GM12878 (cell line): ENCODE data around the gene MRPS14. TPM values are rescaled to one million over a fixed set of nuclear protein-coding genes. Genes with fewer than 3 reads are reported as not detected.

Source experiments
- ATAC-seq: fragments of 200-7000 bp; cut with Tn5 transposase; 3 replicates; pipeline ENCODE4 v1.9.1; 2020; ENCODE audit warnings: mild to moderate bottlenecking, moderate library complexity
- BruUV-seq: library from RNA; stranded (reverse); fragments of 400-500 nt; replicated peaks from 2 replicates; lab custom pipeline; 2021; lab: Mats Ljungman, UMichigan
- CTCF ChIA-PET: fragments of 300-600 bp; sonication (Branson Sonifier 250); formaldehyde crosslinking; extraction: SDS; loops from one replicate; lab custom pipeline; 2021; ENCODE audit warnings: inconsistent platforms; lab: Yijun Ruan, JAX
- POLR2A ChIA-PET: fragments of 350-600 bp; formaldehyde crosslinking; extraction: SDS; loops from one replicate; lab custom pipeline; 2021; ENCODE audit warnings: inconsistent platforms; lab: Charles Lee
- RAD21 ChIA-PET: fragments of 300-600 bp; sonication (Branson Sonifier 250); formaldehyde crosslinking; loops from one replicate; lab custom pipeline; 2023; ENCODE audit warnings: antibody characterized with exemption; ENCODE audit not compliant: unreplicated experiment; lab: Charles Lee
- SMC1A ChIA-PET: fragments of 300-600 bp; sonication (Branson Sonifier 250); formaldehyde crosslinking; loops from one replicate; lab custom pipeline; 2023; ENCODE audit not compliant: unreplicated experiment, uncharacterized antibody; lab: Charles Lee
- DNase-seq: peaks from one replicate; pipeline ENCODE4 v3.0.0-alpha.2; 2011; ENCODE audit warnings: low read depth, low spot score
- FAIRE-seq: peaks from 3 replicates; lab custom pipeline; 2011; peaks lifted over from hg19 to GRCh38; lab: Jason Lieb, UNC
- H2AFZ ChIP-seq: 2 replicates; pipeline ENCODE4 v1.6.0; 2011; ENCODE audit warnings: low read depth, low read length, control low read depth; ENCODE audit not compliant: control insufficient read depth
- H3K27ac ChIP-seq: 2 replicates; pipeline ENCODE4 v1.5.1; 2011; ENCODE audit warnings: control low read depth; ENCODE audit not compliant: control insufficient read depth, insufficient read depth
- H3K27me3 ChIP-seq, 2 experiments: replicated peaks in 1 of 2; 2 replicates each; pipeline versions ENCODE4 v1.6.0 to v1.6.1; 2011; ENCODE audit warnings: low read length in 1 of 2; ENCODE audit not compliant: control insufficient read depth in 2 of 2, insufficient read depth in 2 of 2
- H3K36me3 ChIP-seq, 2 experiments: 2 replicates each; pipeline ENCODE4 v1.5.1; 2011; ENCODE audit warnings: low read length in 1 of 2; ENCODE audit not compliant: control insufficient read depth in 2 of 2, insufficient read depth in 2 of 2
- H3K4me1 ChIP-seq: 2 replicates; pipeline ENCODE4 v1.6.1; 2011; ENCODE audit warnings: mild to moderate bottlenecking, low read length, moderate library complexity, mixed read lengths; ENCODE audit not compliant: control insufficient read depth, insufficient read depth
- H3K4me2 ChIP-seq: 2 replicates; pipeline ENCODE4 v1.6.0; 2011; ENCODE audit warnings: control low read depth; ENCODE audit not compliant: control insufficient read depth, insufficient read depth
- H3K4me3 ChIP-seq: fragments of 200-600 bp; sonication (generic); 2 replicates; pipeline ENCODE4 v1.5.1; 2016
- H3K79me2 ChIP-seq: 2 replicates; pipeline ENCODE4 v1.6.0; 2011; ENCODE audit warnings: low read length; ENCODE audit not compliant: control insufficient read depth, insufficient read depth
- H3K9ac ChIP-seq: 2 replicates; pipeline ENCODE4 v1.8.0; 2011; ENCODE audit warnings: low read length, control low read depth, mixed read lengths; ENCODE audit not compliant: control insufficient read depth, insufficient read depth
- H3K9me3 ChIP-seq: replicated peaks from 3 replicates; pipeline ENCODE4 v1.5.1; 2011; ENCODE audit warnings: mild to moderate bottlenecking, low read length; ENCODE audit not compliant: control insufficient read depth, insufficient read depth
- H4K20me1 ChIP-seq: 2 replicates; pipeline ENCODE4 v1.6.0; 2011; ENCODE audit not compliant: control insufficient read depth, insufficient read depth
- CREM ChIP-seq: IDR thresholded peaks from 2 replicates; pipeline ENCODE4 v1.6.1; 2014; ENCODE audit warnings: antibody characterized with exemption, low read depth
- MTA2 ChIP-seq: fragments of 450-650 bp; IDR thresholded peaks from 2 replicates; pipeline ENCODE4 v1.6.1; 2016; ENCODE audit warnings: low read depth, mild to moderate bottlenecking, moderate library complexity
- NFIC ChIP-seq: IDR thresholded peaks from 2 replicates; pipeline ENCODE4 v1.6.1; 2012; ENCODE audit warnings: low read depth, mild to moderate bottlenecking, inconsistent platforms, low read length, moderate library complexity
- RAD51 ChIP-seq: fragments of 450-650 bp; IDR thresholded peaks from 2 replicates; pipeline ENCODE4 v1.6.1; 2016; ENCODE audit warnings: moderate library complexity, mild to moderate bottlenecking, inconsistent platforms
- STAT1 ChIP-seq: fragments of 450-650 bp; conservative IDR thresholded peaks from 2 replicates; pipeline ENCODE4 v1.6.1; 2014; ENCODE audit warnings: antibody characterized with exemption, mild to moderate bottlenecking
- TCF3 ChIP-seq: IDR thresholded peaks from 2 replicates; pipeline ENCODE4 v1.6.1; 2012; ENCODE audit warnings: low read depth, mild to moderate bottlenecking, low read length, borderline replicate concordance; ENCODE audit not compliant: insufficient read depth
- ZNF207 ChIP-seq: fragments of 450-650 bp; IDR thresholded peaks from 2 replicates; pipeline ENCODE4 v1.6.1; 2014; ENCODE audit warnings: antibody characterized with exemption, mild to moderate bottlenecking, borderline replicate concordance
- WGBS: methylation state at CpG from one replicate; pipeline ENCODE4 v1.1.6; 2016; ENCODE audit warnings: low lambda C conversion rate; ENCODE audit not compliant: insufficient replicate concordance, insufficient coverage; ENCODE audit errors: missing lambda C conversion rate; 5-methylcytosine and 5-hydroxymethylcytosine counted together
- in situ Hi-C: fragments of 300-500 bp; cut with MboI; formaldehyde crosslinking; loops from 9 replicates; pipeline ENCODE4 v1.14.3; 2018; ENCODE audit warnings: mixed read lengths
- intact Hi-C: fragments of 100-400 bp; cut with micrococcal nuclease; formaldehyde crosslinking; loops from one replicate; pipeline ENCODE4 v1.14.2; 2022; ENCODE audit not compliant: unreplicated experiment
- polyA plus RNA-seq, 11 experiments: library from polyadenylated mRNA; depleted of rRNA in 4 of 11; unstranded in 6 of 11; stranded (reverse) in 5 of 11; fragments of >200 nt; fragmentation: Nextera tagmentation in 4 of 11; fragmentation: Illumina TruSeq in 1 of 11; extraction: Ambion mirVana in 4 of 11; extraction: Trizol in 1 of 11; gene quantifications; 1 replicate in 1 of 11; 2 replicates in 10 of 11; pipeline versions ENCODE4 v1.2.1 to v1.2.3, GENCODE V29; 2011 to 2016; ENCODE audit warnings: inconsistent platforms in 2 of 11, missing spikeins in 2 of 11, low read depth in 1 of 11
- total RNA-seq, 4 experiments: library from RNA; depleted of rRNA in 3 of 4; stranded (reverse); fragments of >200 nt in 3 of 4; fragmentation: Illumina TruSeq in 1 of 4; extraction: Trizol in 1 of 4; gene quantifications; 2 replicates each; pipeline versions ENCODE4 v1.2.1 to v1.2.3, GENCODE V29; 2013 to 2021
- TF ChIP-seq, protein P1 (sequence below): fragments of 450-650 bp; IDR thresholded peaks from 2 replicates; pipeline ENCODE4 v1.6.1; 2017; ENCODE audit warnings: mild to moderate bottlenecking
- TF ChIP-seq, protein P2 (sequence below): IDR thresholded peaks from 2 replicates; pipeline ENCODE4 v1.6.1; 2012; ENCODE audit warnings: improper control_type of control experiment, low read depth, low read length; ENCODE audit not compliant: insufficient replicate concordance
- TF ChIP-seq, protein P3 (sequence below): fragments of 450-650 bp; IDR thresholded peaks from 2 replicates; pipeline ENCODE4 v1.6.1; 2017; ENCODE audit warnings: low read depth, mild to moderate bottlenecking, moderate library complexity
- TF ChIP-seq, protein P4 (sequence below): fragments of 450-650 bp; IDR thresholded peaks from 2 replicates; pipeline ENCODE4 v1.6.1; 2018; ENCODE audit warnings: mild to moderate bottlenecking, low read depth, moderate library complexity; ENCODE audit not compliant: partially characterized antibody

MRPS14 gene
- total and polyA plus RNA-seq, 10 of the 15 experiments (the other 5 are each of a cell fraction or from before 2014, with no cell fraction given), result 31.1 to 224 (median 50.4) TPM

DNA sequence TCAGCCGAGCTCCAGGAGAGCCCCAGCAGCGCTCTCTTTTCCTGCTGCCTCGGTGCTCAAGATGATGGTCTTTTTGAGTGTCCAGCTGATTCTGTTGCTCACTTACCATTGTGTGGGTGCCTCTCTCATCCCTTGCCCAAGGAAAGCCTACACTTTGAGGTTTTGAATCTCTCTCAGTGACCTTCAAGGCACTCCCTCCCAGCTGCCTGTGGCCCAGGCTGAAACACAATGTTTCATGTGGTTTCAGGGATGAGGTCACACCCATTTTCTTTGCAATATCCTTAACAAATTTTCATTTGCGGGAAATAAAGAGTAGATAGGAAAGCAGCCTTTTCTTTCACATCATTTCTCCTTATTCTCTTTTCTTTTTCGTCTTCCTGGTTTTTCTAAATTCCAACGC lies 12.6 kb upstream of the MRPS14 start:
- Histone ChIP-seq H3K27ac (no peak overlapping the region), H3K79me2 (no peaks in the 10 kb centered on the region), H3K4me2 (no peak overlapping the region), H3K4me3 (no peak overlapping the region), H3K4me1 (no peaks in the 10 kb centered on the region), H3K36me3 (no peaks in the 10 kb centered on the region), H3K27me3 (peaks cover 0 to 3% of the 10 kb centered on the region in 2 experiments; a peak in 2 of 4 replicates), H3K9me3 (no peaks in the 10 kb centered on the region), H3K9ac (no peak overlapping the region), H4K20me1 (no peaks in the 10 kb centered on the region), H2AFZ (no peak overlapping the region)
- no peak for FAIRE-seq
- no peak for DNase-seq
- no TSS peak for BruUV-seq
- CTCF ChIA-PET, result interaction anchor here (0.9 to 2.3 kb wide), 5 partner anchors 11 to 119 kb away, joined by 3 to 8 read pairs (median 3); no protein-coding TSS in a partner anchor
- no peak for ATAC-seq
- POLR2A ChIA-PET, result no interaction called here
- in situ Hi-C loops, result no loop called here
- SMC1A ChIA-PET, result no interaction called here
- RAD21 ChIA-PET, result interaction anchor here (1.6 kb wide), 1 partner anchor 89 kb away, joined by 4 read pairs; no protein-coding TSS in a partner anchor
- 54% methylated on average over 6 of the region's 6 CpGs for WGBS
- intact Hi-C loops, result no loop called here
- TF ChIP-seq, protein P1, sequence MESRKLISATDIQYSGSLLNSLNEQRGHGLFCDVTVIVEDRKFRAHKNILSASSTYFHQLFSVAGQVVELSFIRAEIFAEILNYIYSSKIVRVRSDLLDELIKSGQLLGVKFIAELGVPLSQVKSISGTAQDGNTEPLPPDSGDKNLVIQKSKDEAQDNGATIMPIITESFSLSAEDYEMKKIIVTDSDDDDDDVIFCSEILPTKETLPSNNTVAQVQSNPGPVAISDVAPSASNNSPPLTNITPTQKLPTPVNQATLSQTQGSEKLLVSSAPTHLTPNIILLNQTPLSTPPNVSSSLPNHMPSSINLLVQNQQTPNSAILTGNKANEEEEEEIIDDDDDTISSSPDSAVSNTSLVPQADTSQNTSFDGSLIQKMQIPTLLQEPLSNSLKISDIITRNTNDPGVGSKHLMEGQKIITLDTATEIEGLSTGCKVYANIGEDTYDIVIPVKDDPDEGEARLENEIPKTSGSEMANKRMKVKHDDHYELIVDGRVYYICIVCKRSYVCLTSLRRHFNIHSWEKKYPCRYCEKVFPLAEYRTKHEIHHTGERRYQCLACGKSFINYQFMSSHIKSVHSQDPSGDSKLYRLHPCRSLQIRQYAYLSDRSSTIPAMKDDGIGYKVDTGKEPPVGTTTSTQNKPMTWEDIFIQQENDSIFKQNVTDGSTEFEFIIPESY, result no peak
- TF ChIP-seq, protein P2, sequence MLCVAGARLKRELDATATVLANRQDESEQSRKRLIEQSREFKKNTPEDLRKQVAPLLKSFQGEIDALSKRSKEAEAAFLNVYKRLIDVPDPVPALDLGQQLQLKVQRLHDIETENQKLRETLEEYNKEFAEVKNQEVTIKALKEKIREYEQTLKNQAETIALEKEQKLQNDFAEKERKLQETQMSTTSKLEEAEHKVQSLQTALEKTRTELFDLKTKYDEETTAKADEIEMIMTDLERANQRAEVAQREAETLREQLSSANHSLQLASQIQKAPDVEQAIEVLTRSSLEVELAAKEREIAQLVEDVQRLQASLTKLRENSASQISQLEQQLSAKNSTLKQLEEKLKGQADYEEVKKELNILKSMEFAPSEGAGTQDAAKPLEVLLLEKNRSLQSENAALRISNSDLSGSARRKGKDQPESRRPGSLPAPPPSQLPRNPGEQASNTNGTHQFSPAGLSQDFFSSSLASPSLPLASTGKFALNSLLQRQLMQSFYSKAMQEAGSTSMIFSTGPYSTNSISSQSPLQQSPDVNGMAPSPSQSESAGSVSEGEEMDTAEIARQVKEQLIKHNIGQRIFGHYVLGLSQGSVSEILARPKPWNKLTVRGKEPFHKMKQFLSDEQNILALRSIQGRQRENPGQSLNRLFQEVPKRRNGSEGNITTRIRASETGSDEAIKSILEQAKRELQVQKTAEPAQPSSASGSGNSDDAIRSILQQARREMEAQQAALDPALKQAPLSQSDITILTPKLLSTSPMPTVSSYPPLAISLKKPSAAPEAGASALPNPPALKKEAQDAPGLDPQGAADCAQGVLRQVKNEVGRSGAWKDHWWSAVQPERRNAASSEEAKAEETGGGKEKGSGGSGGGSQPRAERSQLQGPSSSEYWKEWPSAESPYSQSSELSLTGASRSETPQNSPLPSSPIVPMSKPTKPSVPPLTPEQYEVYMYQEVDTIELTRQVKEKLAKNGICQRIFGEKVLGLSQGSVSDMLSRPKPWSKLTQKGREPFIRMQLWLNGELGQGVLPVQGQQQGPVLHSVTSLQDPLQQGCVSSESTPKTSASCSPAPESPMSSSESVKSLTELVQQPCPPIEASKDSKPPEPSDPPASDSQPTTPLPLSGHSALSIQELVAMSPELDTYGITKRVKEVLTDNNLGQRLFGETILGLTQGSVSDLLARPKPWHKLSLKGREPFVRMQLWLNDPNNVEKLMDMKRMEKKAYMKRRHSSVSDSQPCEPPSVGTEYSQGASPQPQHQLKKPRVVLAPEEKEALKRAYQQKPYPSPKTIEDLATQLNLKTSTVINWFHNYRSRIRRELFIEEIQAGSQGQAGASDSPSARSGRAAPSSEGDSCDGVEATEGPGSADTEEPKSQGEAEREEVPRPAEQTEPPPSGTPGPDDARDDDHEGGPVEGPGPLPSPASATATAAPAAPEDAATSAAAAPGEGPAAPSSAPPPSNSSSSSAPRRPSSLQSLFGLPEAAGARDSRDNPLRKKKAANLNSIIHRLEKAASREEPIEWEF, result no peak
- TF ChIP-seq MTA2 (no peak), CREM (no peak), STAT1 (no peak), TCF3 (no peak), ZNF207 (no peak), RAD51 (no peak), NFIC (no peak)
- TF ChIP-seq, protein P3, sequence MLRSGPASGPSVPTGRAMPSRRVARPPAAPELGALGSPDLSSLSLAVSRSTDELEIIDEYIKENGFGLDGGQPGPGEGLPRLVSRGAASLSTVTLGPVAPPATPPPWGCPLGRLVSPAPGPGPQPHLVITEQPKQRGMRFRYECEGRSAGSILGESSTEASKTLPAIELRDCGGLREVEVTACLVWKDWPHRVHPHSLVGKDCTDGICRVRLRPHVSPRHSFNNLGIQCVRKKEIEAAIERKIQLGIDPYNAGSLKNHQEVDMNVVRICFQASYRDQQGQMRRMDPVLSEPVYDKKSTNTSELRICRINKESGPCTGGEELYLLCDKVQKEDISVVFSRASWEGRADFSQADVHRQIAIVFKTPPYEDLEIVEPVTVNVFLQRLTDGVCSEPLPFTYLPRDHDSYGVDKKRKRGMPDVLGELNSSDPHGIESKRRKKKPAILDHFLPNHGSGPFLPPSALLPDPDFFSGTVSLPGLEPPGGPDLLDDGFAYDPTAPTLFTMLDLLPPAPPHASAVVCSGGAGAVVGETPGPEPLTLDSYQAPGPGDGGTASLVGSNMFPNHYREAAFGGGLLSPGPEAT, result no peak
- TF ChIP-seq, protein P4, sequence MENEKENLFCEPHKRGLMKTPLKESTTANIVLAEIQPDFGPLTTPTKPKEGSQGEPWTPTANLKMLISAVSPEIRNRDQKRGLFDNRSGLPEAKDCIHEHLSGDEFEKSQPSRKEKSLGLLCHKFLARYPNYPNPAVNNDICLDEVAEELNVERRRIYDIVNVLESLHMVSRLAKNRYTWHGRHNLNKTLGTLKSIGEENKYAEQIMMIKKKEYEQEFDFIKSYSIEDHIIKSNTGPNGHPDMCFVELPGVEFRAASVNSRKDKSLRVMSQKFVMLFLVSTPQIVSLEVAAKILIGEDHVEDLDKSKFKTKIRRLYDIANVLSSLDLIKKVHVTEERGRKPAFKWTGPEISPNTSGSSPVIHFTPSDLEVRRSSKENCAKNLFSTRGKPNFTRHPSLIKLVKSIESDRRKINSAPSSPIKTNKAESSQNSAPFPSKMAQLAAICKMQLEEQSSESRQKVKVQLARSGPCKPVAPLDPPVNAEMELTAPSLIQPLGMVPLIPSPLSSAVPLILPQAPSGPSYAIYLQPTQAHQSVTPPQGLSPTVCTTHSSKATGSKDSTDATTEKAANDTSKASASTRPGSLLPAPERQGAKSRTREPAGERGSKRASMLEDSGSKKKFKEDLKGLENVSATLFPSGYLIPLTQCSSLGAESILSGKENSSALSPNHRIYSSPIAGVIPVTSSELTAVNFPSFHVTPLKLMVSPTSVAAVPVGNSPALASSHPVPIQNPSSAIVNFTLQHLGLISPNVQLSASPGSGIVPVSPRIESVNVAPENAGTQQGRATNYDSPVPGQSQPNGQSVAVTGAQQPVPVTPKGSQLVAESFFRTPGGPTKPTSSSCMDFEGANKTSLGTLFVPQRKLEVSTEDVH, result no peak
